ENCODE data around the gene SPDYE16.
"Not testable (repeated sequence)": the region's sequence is repeated elsewhere in the genome, so short reads cannot be mapped to it uniquely, and the experiment has no call there.

SPDYE16 gene

GRCh38 chr7:76505168-76506080, 37.7 kb downstream of the SPDYE16 start:
- H3K36me3 ChIP-seq (ENCODE audit: insufficient read depth, low read length), result no peaks in the 10 kb centered on the region
- H3K27me3 ChIP-seq (ENCODE audit: insufficient read depth, low read length), result no peaks in the 10 kb centered on the region
- no peaks in the 10 kb centered on the region for H3K9me3 ChIP-seq (ENCODE audit: low read length)
- H3K4me1 ChIP-seq (ENCODE audit: insufficient read depth, low read length), result no peaks in the 10 kb centered on the region
- H2AFZ ChIP-seq (ENCODE audit: low read depth, low read length), result no peak overlapping the region
- no peak overlapping the region for H3K4me3 ChIP-seq (ENCODE audit: low read length)

GRCh38 chr7:76504351-76505167, 38.5 kb downstream of the SPDYE16 start:
- H3K4me3 ChIP-seq (ENCODE audit: low read length); H3K4me1 ChIP-seq (ENCODE audit: insufficient read depth, low read length); H3K27me3 ChIP-seq (ENCODE audit: insufficient read depth, low read length); H3K9me3 ChIP-seq (ENCODE audit: low read length); H3K36me3 ChIP-seq (ENCODE audit: insufficient read depth, low read length); H2AFZ ChIP-seq (ENCODE audit: low read depth, low read length): not testable (repeated sequence)

GRCh38 chr7:76503244-76503643, 39.9 kb downstream of the SPDYE16 start:
- not testable (repeated sequence) for H2AFZ ChIP-seq (ENCODE audit: low read depth, low read length); H3K4me1 ChIP-seq (ENCODE audit: insufficient read depth, low read length); H3K9me3 ChIP-seq (ENCODE audit: low read length); H3K4me3 ChIP-seq (ENCODE audit: low read length); H3K36me3 ChIP-seq (ENCODE audit: insufficient read depth, low read length); H3K27me3 ChIP-seq (ENCODE audit: insufficient read depth, low read length)

- not testable (repeated sequence) for H3K4me1 ChIP-seq (ENCODE audit: insufficient read depth, low read length); H3K9me3 ChIP-seq (ENCODE audit: low read length); H3K36me3 ChIP-seq (ENCODE audit: insufficient read depth, low read length); H2AFZ ChIP-seq (ENCODE audit: low read depth, low read length); H3K27me3 ChIP-seq (ENCODE audit: insufficient read depth, low read length); H3K4me3 ChIP-seq (ENCODE audit: low read length)
Observed at GRCh38 chr7:76502836-76503235, 40.3 kb downstream of the SPDYE16 start.

GRCh38 chr7:76502224-76502623, 40.9 kb downstream of the SPDYE16 start:
- not testable (repeated sequence) for H3K27me3 ChIP-seq (ENCODE audit: insufficient read depth, low read length); H3K9me3 ChIP-seq (ENCODE audit: low read length); H3K4me3 ChIP-seq (ENCODE audit: low read length); H2AFZ ChIP-seq (ENCODE audit: low read depth, low read length); H3K4me1 ChIP-seq (ENCODE audit: insufficient read depth, low read length); H3K36me3 ChIP-seq (ENCODE audit: insufficient read depth, low read length)

- not testable (repeated sequence) for H3K4me3 ChIP-seq (ENCODE audit: low read length); H3K9me3 ChIP-seq (ENCODE audit: low read length); H3K36me3 ChIP-seq (ENCODE audit: insufficient read depth, low read length); H3K27me3 ChIP-seq (ENCODE audit: insufficient read depth, low read length); H2AFZ ChIP-seq (ENCODE audit: low read depth, low read length); H3K4me1 ChIP-seq (ENCODE audit: insufficient read depth, low read length)
Observed at GRCh38 chr7:76499924-76500241, 43.2 kb downstream of the SPDYE16 start.

GRCh38 chr7:76499201-76499923, 43.7 kb downstream of the SPDYE16 start:
- not testable (repeated sequence) for H2AFZ ChIP-seq (ENCODE audit: low read depth, low read length); H3K36me3 ChIP-seq (ENCODE audit: insufficient read depth, low read length); H3K9me3 ChIP-seq (ENCODE audit: low read length); H3K27me3 ChIP-seq (ENCODE audit: insufficient read depth, low read length); H3K4me1 ChIP-seq (ENCODE audit: insufficient read depth, low read length); H3K4me3 ChIP-seq (ENCODE audit: low read length)

GRCh38 chr7:76498583-76499200, 44.4 kb downstream of the SPDYE16 start:
- not testable (repeated sequence) for H3K27me3 ChIP-seq (ENCODE audit: insufficient read depth, low read length); H2AFZ ChIP-seq (ENCODE audit: low read depth, low read length); H3K36me3 ChIP-seq (ENCODE audit: insufficient read depth, low read length); H3K4me3 ChIP-seq (ENCODE audit: low read length); H3K9me3 ChIP-seq (ENCODE audit: low read length); H3K4me1 ChIP-seq (ENCODE audit: insufficient read depth, low read length)

- H3K4me1 ChIP-seq (ENCODE audit: insufficient read depth, low read length); H3K27me3 ChIP-seq (ENCODE audit: insufficient read depth, low read length); H3K36me3 ChIP-seq (ENCODE audit: insufficient read depth, low read length); H2AFZ ChIP-seq (ENCODE audit: low read depth, low read length); H3K9me3 ChIP-seq (ENCODE audit: low read length); H3K4me3 ChIP-seq (ENCODE audit: low read length): not testable (repeated sequence)
Observed at GRCh38 chr7:76497918-76498582, 45.0 kb downstream of the SPDYE16 start.

GRCh38 chr7:76495717-76496116, 47.4 kb downstream of the SPDYE16 start:
- H3K27me3 ChIP-seq (ENCODE audit: insufficient read depth, low read length); H3K4me3 ChIP-seq (ENCODE audit: low read length); H3K9me3 ChIP-seq (ENCODE audit: low read length); H3K4me1 ChIP-seq (ENCODE audit: insufficient read depth, low read length); H2AFZ ChIP-seq (ENCODE audit: low read depth, low read length); H3K36me3 ChIP-seq (ENCODE audit: insufficient read depth, low read length): not testable (repeated sequence)

- not testable (repeated sequence) for H3K36me3 ChIP-seq (ENCODE audit: insufficient read depth, low read length); H2AFZ ChIP-seq (ENCODE audit: low read depth, low read length); H3K9me3 ChIP-seq (ENCODE audit: low read length); H3K4me1 ChIP-seq (ENCODE audit: insufficient read depth, low read length); H3K27me3 ChIP-seq (ENCODE audit: insufficient read depth, low read length); H3K4me3 ChIP-seq (ENCODE audit: low read length)
Observed at GRCh38 chr7:76492139-76492538, 51.0 kb downstream of the SPDYE16 start.

GRCh38 chr7:76487969-76488368, 55.1 kb downstream of the SPDYE16 start:
- H3K9me3 ChIP-seq (ENCODE audit: low read length); H3K4me1 ChIP-seq (ENCODE audit: insufficient read depth, low read length); H3K4me3 ChIP-seq (ENCODE audit: low read length); H3K36me3 ChIP-seq (ENCODE audit: insufficient read depth, low read length); H3K27me3 ChIP-seq (ENCODE audit: insufficient read depth, low read length); H2AFZ ChIP-seq (ENCODE audit: low read depth, low read length): not testable (repeated sequence)

- not testable (repeated sequence) for H3K4me3 ChIP-seq (ENCODE audit: low read length); H2AFZ ChIP-seq (ENCODE audit: low read depth, low read length); H3K36me3 ChIP-seq (ENCODE audit: insufficient read depth, low read length); H3K27me3 ChIP-seq (ENCODE audit: insufficient read depth, low read length); H3K4me1 ChIP-seq (ENCODE audit: insufficient read depth, low read length); H3K9me3 ChIP-seq (ENCODE audit: low read length)
Observed at GRCh38 chr7:76486618-76487017, 56.5 kb downstream of the SPDYE16 start.
